Neural cell (in vitro differentiated cells): ENCODE data around the gene NAA38. TPM values are rescaled to one million over a fixed set of nuclear protein-coding genes. Genes with fewer than 3 reads are reported as not detected.

ENCODE experiments used
- H2AFZ ChIP-seq: fragments of 200-600, 300-800 bp; sonication (generic), shearing (Covaris generic); 2 replicates; pipeline ENCODE4 v1.6.0; 2014; ENCODE audit warnings: low read depth, mild to moderate bottlenecking, antibody characterized with exemption, low read length, moderate library complexity
- H3F3A ChIP-seq: fragments of 200-600 bp; shearing (Covaris generic); 2 replicates; pipeline ENCODE4 v1.6.1; 2016; ENCODE audit warnings: mild to moderate bottlenecking, moderate library complexity, mixed read lengths, antibody characterized with exemption, low read length; ENCODE audit not compliant: insufficient read depth, poor library complexity, severe bottlenecking
- H3K27ac ChIP-seq: fragments of 200-600, 300-800 bp; sonication (generic), shearing (Covaris generic); 2 replicates; pipeline ENCODE4 v1.5.1; 2014; ENCODE audit warnings: mild to moderate bottlenecking, low read length, moderate library complexity
- H3K27me3 ChIP-seq: fragments of 300-800, 200-600 bp; sonication (generic), shearing (Covaris generic); 2 replicates; pipeline ENCODE4 v1.6.0; 2014; ENCODE audit warnings: mild to moderate bottlenecking, low read depth, low read length, moderate library complexity; ENCODE audit not compliant: insufficient read depth
- H3K36me3 ChIP-seq: fragments of 300-800, 200-600 bp; sonication (generic), shearing (Covaris generic); 2 replicates; pipeline ENCODE4 v1.5.1; 2014; ENCODE audit warnings: mild to moderate bottlenecking, antibody characterized with exemption, low read length, moderate library complexity; ENCODE audit not compliant: insufficient read depth
- H3K4me2 ChIP-seq: fragments of 300-800, 200-600 bp; sonication (generic), shearing (Covaris generic); 2 replicates; pipeline ENCODE4 v1.6.0; 2014; ENCODE audit warnings: mild to moderate bottlenecking, low read length
- H3K4me3 ChIP-seq: fragments of 300-800, 200-600 bp; sonication (generic), shearing (Covaris generic); 2 replicates; pipeline ENCODE4 v1.5.1; 2014; ENCODE audit warnings: mild to moderate bottlenecking, low read length, moderate library complexity
- H3K79me2 ChIP-seq: fragments of 200-600 bp; shearing (Covaris generic); replicated peaks from 2 replicates; pipeline ENCODE4 v1.6.0; 2014; ENCODE audit warnings: mild to moderate bottlenecking, low read length, moderate library complexity; ENCODE audit not compliant: insufficient read depth
- H3K9ac ChIP-seq: fragments of 300-800, 200-600 bp; sonication (generic), shearing (Covaris generic); 2 replicates; pipeline ENCODE4 v1.6.1; 2016; ENCODE audit warnings: mild to moderate bottlenecking, low read length, mixed read lengths
- H3K9me2 ChIP-seq: fragments of 200-600 bp; shearing (Covaris generic); 2 replicates; pipeline ENCODE4 v1.6.1; 2016; ENCODE audit warnings: mild to moderate bottlenecking, low read length, mixed read lengths; ENCODE audit not compliant: insufficient read depth
- H3K9me3 ChIP-seq: fragments of 200-600, 300-800 bp; sonication (generic), shearing (Covaris generic); 2 replicates; pipeline ENCODE4 v1.6.1; 2016; ENCODE audit warnings: mild to moderate bottlenecking, mixed run types, low read length, moderate library complexity, mixed read lengths
- H4K20me1 ChIP-seq: fragments of 200-600 bp; shearing (Covaris generic); 2 replicates; pipeline ENCODE4 v1.6.1; 2016; ENCODE audit warnings: mild to moderate bottlenecking, mixed run types; ENCODE audit not compliant: insufficient read depth
- CTCF ChIP-seq: fragments of 450-650 bp; IDR thresholded peaks from 2 replicates; pipeline ENCODE4 v1.5.1; 2014; ENCODE audit warnings: antibody characterized with exemption, mild to moderate bottlenecking, moderate library complexity; ENCODE audit not compliant: poor library complexity, severe bottlenecking
- EP300 ChIP-seq: fragments of 450-650 bp; conservative IDR thresholded peaks from 2 replicates; pipeline ENCODE4 v1.6.1; 2014; ENCODE audit warnings: antibody characterized with exemption, mild to moderate bottlenecking, moderate library complexity; ENCODE audit not compliant: poor library complexity, severe bottlenecking
- EZH2 ChIP-seq: fragments of 200-600, 300-800 bp; shearing (Covaris generic), sonication (generic); IDR thresholded peaks from 2 replicates; pipeline ENCODE4 v1.6.1; 2014; ENCODE audit warnings: antibody characterized with exemption, low read length, borderline replicate concordance, mild to moderate bottlenecking; ENCODE audit not compliant: insufficient read depth, poor library complexity, severe bottlenecking
- MXI1 ChIP-seq: fragments of 450-650 bp; conservative IDR thresholded peaks from 2 replicates; pipeline ENCODE4 v1.6.1; 2014; ENCODE audit warnings: antibody characterized with exemption, mild to moderate bottlenecking; ENCODE audit not compliant: poor library complexity, severe bottlenecking
- POLR2AphosphoS5 ChIP-seq: IDR thresholded peaks from 2 replicates; pipeline ENCODE4 v1.6.1; 2012
- RAD21 ChIP-seq: fragments of 450-650 bp; conservative IDR thresholded peaks from 2 replicates; pipeline ENCODE4 v1.6.1; 2014; ENCODE audit warnings: antibody characterized with exemption, mild to moderate bottlenecking, moderate library complexity
- REST ChIP-seq: IDR thresholded peaks from 2 replicates; pipeline ENCODE4 v1.6.1; 2012; ENCODE audit warnings: borderline replicate concordance
- SMC3 ChIP-seq: fragments of 450-650 bp; conservative IDR thresholded peaks from 2 replicates; pipeline ENCODE4 v1.6.1; 2014; ENCODE audit warnings: antibody characterized with exemption, mild to moderate bottlenecking, moderate library complexity; ENCODE audit not compliant: poor library complexity
- TAF1 ChIP-seq: IDR thresholded peaks from 2 replicates; pipeline ENCODE4 v1.6.1; 2012; ENCODE audit warnings: low read depth
- polyA minus RNA-seq: library from RNA; depleted of rRNA, polyadenylated mRNA; stranded (reverse); fragments of >200 nt; gene quantifications from 2 replicates; pipeline ENCODE4 v1.2.3, GENCODE V29; 2014
- polyA plus RNA-seq: library from polyadenylated mRNA; depleted of rRNA; stranded (reverse); fragments of >200 nt; gene quantifications from 2 replicates; pipeline ENCODE4 v1.2.3, GENCODE V29; 2014

The NAA38 gene
- polyA plus RNA-seq (99.5 and 110 TPM in 2 replicates), polyA minus RNA-seq (27.0 and 30.9 TPM in 2 replicates)

GRCh38 chr17:7856811-7857712 lies at the start of gene NAA38:
Gene NAA38 (minus strand): TSS chr17:7857559. CDS start chr17:7857463, 96 bp downstream.
- TF ChIP-seq CTCF (peak; percentile 51), EZH2 (no peak), EP300 (no peak), POLR2AphosphoS5 (peak; percentile 62), RAD21 (no peak), SMC3 (peak; percentile 38), REST (no peak), TAF1 (peak; percentile 21), MXI1 (no peak)
- Histone ChIP-seq H3K4me3 (peak within 1 kb of the TSS; percentile 85), H3K9me3 (no peaks in the 10 kb centered on the region), H3K9me2 (no peaks in the 10 kb centered on the region), H4K20me1 (peaks cover 9% of the 10 kb centered on the region), H3K9ac (peak within 1 kb of the TSS; percentile 92), H3F3A (peaks cover 13% of the 10 kb centered on the region), H3K27ac (peak within 1 kb of the TSS; percentile 98), H3K36me3 (no peaks in the 10 kb centered on the region), H3K4me2 (peak within 1 kb of the TSS; percentile 97), H3K79me2 (peaks cover 18% of the 10 kb centered on the region), H2AFZ (peak within 1 kb of the TSS; percentile 90), H3K27me3 (no peaks in the 10 kb centered on the region)

- H3K79me2 ChIP-seq = no peaks in the 10 kb centered on the region
- H3K4me2 ChIP-seq = no peak overlapping the region
- H4K20me1 ChIP-seq = peaks cover 4% of the 10 kb centered on the region
- H3K4me3 ChIP-seq = no peak overlapping the region
- no peak overlapping the region for H3K27ac ChIP-seq
- H3K27me3 ChIP-seq = no peaks in the 10 kb centered on the region
- TF ChIP-seq EP300 (no peak), CTCF (no peak), REST (no peak), POLR2AphosphoS5 (no peak), SMC3 (no peak), TAF1 (no peak), RAD21 (no peak), MXI1 (no peak), EZH2 (no peak)
- H3K9me3 ChIP-seq = no peaks in the 10 kb centered on the region
- H3F3A ChIP-seq = no peaks in the 10 kb centered on the region
- H3K9me2 ChIP-seq = no peaks in the 10 kb centered on the region
- no peak overlapping the region for H2AFZ ChIP-seq
- no peak overlapping the region for H3K9ac ChIP-seq
- H3K36me3 ChIP-seq = peaks cover 21% of the 10 kb centered on the region
Observed at GRCh38 chr17:7903154-7904103, 46.1 kb upstream of the NAA38 start.
